HG03108 (cell line): ENCODE measurements around the gene CHRND.

Experiments used
- ATAC-seq: cut with Tn5 transposase; IDR thresholded peaks from one replicate; pipeline ENCODE4 v1.9.1; 2021; ENCODE audit warnings: moderate library complexity; ENCODE audit not compliant: unreplicated experiment

Gene CHRND

DNA sequence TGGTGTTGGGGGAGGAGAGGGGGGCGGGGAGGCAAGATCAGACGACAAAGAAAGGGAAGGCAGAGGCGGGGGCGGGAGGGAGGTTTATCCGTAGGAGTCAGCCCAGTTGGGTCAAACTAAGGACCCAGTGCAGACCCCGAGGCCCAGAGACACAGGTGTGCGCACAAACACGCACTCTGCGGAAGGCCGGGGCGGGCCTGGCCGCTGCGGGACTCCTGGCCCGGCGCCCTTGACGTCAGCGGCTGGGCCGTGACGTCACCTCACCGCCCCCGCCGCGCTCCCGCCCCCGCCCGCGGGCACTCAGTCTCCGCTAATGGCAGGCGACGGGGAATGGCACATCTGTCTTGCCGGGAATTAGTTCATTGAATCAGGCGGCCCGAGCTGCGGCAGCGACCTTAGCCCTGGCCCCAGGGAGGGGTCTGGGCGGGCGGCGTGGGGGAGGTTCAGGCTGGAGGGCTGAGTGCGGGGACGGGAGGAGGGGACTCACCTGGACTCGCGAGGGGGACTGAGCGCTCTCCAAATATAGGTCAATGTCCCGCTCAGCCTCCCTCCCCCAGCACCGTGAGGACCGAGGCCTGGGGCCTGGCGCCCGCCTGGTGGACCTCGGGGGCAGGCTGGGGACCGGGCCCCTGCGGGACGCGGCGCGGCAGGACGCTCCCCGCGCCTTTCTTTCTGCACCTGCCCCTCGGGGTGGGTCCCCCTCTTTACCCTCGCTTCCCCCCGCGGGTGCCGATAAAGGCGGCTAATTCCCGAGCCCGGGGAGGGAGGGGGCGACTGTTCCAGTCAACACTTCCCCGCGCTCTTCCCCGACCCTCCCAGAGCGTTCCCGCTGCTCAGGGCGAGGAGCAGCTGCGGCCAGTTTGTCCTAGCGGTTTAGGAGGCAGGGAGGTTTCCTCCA, 22.8 kb upstream of the CHRND start:
- no peak for ATAC-seq

- no peak for ATAC-seq
Measured at GRCh38 chr2:232503809-232504323, 22.1 kb upstream of the CHRND start.

DNA sequence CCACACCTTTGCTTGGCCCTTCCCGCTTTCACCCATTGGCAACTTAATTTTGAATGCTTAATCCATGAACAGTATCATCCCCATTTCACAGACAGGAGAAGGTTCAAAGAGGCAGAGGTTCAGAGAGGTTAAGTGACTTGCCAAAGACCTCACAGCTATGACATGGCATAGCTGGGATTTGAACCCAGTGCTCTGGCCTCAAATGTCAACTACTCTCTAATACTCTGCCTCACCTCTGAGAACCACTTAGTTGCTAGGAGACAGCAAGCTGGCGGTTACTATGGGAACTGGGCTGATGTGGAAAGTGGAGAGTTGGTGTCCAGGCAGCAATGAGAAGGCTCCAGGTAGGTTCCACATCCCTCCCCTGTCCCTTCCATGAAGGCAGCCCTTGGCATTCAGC, 21.5 kb upstream of the CHRND start:
- ATAC-seq, result no peak

- no peak for ATAC-seq
Measured at GRCh38 chr2:232505856-232506255, 20.1 kb upstream of the CHRND start.

- ATAC-seq, result no peak
Measured at GRCh38 chr2:232506709-232507108, 19.3 kb upstream of the CHRND start.

DNA sequence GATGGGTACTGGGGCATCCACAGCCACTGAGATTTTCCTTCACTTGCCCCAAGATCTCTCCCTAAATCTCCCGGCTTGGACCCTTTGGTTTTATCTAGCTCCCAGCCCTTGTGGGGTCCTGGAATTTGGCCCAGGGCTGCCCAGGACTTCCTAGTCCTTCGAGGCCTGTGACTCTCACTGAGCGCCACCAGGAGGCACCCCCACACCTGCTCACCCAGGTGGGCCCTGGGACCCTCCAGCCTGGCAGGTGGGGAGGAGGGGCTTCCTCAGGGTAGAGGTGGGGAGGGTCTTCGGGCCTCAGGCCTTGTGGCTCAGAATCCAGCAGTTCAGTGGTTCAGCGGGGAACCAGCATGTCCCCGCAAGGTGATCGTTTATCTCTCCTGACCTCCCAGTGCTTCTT, 17.7 kb upstream of the CHRND start:
- ATAC-seq, result no peak

DNA sequence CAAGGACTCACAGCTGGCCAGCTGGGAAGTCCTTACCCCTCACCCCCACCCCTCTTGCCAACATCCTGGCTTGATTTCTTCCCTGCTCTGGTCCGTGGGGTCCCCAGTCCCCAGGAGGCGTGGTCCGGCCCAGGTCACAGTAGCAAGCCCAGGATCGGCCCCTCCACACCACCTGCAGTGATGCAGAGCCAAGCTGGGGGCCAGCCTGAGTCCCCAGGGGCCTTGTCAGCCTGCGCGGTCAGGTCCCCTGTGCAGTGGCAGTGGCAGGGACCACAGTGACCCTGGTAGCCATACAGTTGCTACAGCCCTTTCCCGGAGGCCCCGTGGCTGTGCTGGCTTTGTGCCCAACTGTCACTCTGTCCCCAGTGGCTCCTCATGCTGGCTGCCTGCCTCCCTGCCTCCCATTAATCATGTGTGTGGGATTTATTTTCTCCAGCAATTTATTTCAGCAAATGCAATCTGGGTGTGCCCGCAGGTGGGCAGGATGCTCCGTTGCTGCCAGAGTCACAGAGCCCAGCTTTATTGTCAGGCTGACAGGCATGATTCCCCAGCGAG, 14.5 kb upstream of the CHRND start:
- no peak for ATAC-seq

DNA sequence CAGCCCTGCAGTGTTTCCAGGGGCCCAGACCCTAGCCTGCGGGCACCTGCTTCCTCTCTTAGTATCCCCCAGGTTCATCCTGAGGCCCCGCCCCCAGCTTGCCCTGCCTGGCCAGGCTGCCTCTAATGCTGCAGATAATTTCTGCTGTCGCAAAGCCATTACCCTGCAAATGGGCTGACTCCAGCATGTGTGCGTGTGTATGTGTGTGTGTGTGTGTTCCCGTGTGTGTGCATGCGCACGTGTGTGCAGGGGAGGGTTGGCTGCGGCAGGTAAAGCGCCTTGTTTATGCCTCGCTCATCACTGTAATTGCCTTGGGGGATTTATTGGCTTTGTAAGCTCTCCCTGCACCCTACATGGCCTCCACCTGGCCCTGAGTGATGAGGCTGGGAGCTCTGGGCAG, 13.4 kb upstream of the CHRND start:
- ATAC-seq, result no peak

DNA sequence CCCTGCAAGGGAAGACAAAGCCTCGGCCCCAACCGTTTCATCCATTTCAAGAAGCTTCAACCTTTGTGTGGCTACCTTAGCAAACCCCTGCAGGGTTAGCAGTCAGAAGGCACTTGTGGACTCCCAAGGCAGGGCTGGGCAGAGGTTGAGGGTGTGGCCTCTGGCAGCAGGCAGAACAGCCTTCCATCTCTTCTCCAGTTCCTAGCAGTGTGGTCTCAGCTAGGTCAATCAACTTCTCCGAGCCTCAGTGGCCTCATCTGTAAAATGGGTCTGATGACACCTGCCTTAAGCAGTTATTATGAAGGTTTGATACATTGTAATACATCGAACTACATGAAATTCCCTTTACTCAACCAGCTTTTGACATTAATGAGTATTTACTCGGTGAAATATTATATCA, 12.6 kb upstream of the CHRND start:
- ATAC-seq, result no peak

- ATAC-seq, result no peak
Measured at GRCh38 chr2:232515639-232516038, 10.3 kb upstream of the CHRND start.

DNA sequence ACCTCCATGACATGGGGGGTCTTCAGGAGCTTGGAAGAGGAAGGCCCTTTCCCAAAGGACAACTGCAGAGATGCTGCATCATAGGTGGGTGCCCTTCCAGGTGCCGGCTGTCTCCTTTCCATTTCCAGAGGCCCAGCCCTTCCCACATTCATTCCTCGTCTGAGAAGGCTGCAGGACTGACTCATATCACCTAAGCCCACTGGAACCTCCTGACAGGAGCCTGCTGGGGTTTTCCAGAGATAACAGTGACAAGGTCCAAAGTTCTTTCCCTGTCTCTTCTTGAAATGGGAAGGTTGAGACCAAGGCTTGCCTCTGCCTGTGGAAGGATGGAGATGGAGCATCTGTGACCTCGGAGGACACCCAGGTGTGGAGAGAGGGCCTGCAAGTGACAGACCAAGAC, 9.4 kb upstream of the CHRND start:
- ATAC-seq, result no peak

GRCh38 chr2:232518844-232519243, 7.1 kb upstream of the CHRND start:
- ATAC-seq, result no peak

GRCh38 chr2:232519581-232520438, 6.2 kb upstream of the CHRND start, which contains the start of gene PRSS56:
Gene PRSS56 (plus strand): TSS chr2:232520388. CDS start chr2:232520599, 211 bp downstream.
- no peak for ATAC-seq

DNA sequence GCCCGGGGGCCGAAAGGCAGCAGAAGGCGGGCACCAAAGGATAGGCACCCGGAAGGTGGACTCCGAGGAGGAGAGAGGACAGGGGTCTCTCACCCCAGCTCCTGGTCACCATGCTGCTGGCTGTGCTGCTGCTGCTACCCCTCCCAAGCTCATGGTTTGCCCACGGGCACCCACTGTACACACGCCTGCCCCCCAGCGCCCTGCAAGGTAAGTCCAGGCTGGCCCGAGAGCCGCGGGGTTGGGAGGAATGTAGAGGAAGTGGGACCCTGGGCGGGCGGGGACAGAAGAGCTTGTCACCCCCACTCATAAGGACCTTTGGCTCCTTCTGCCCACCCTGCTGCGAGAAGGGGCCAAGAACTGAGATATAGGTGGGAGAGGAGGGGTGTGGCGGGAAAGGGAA, 5.5 kb upstream of the CHRND start:
- ATAC-seq, result no peak

DNA sequence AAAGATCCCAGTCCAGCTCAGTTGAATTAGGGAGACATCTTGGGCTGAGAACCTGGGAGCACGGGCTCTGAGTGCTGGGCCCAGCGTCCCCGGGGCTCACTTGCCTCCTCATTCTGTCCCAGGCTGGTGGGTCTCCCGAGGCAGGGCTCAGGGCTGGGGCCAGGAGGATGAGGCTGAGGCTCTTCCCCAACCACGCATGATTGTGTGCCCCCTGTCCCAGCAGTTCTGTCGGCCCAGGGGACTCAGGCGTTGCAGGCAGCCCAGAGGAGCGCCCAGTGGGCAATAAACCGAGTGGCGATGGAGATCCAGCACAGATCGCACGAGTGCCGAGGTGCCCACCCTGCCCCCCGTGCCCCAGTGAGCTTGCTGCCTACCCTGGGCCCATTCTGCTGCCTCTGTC, 4.9 kb upstream of the CHRND start:
- ATAC-seq, result no peak

DNA sequence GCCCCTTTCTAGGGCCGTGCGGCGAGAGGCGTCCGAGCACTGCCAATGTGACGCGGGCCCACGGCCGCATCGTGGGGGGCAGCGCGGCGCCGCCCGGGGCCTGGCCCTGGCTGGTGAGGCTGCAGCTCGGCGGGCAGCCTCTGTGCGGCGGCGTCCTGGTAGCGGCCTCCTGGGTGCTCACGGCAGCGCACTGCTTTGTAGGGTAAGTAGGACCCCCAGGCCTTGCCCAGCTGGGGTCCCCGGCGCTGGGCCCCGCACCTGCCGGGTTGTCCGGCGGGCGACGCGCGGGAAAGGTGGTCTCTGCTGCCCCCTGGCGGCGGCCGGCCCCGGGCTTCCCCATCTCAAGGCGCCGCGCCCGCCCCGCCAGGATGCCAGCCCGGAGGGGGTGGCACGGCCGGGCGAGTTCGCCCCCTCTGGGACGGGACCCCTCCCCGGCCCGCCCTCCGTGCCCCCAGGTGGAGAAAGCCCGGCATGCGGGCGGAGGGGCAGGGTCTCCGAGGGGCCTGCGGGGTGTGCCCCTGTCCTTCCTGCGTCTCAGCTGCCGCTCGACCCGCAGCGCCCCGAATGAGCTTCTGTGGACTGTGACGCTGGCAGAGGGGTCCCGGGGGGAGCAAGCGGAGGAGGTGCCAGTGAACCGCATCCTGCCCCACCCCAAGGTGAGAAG, 3.9 kb upstream of the CHRND start:
- ATAC-seq, result no peak

DNA sequence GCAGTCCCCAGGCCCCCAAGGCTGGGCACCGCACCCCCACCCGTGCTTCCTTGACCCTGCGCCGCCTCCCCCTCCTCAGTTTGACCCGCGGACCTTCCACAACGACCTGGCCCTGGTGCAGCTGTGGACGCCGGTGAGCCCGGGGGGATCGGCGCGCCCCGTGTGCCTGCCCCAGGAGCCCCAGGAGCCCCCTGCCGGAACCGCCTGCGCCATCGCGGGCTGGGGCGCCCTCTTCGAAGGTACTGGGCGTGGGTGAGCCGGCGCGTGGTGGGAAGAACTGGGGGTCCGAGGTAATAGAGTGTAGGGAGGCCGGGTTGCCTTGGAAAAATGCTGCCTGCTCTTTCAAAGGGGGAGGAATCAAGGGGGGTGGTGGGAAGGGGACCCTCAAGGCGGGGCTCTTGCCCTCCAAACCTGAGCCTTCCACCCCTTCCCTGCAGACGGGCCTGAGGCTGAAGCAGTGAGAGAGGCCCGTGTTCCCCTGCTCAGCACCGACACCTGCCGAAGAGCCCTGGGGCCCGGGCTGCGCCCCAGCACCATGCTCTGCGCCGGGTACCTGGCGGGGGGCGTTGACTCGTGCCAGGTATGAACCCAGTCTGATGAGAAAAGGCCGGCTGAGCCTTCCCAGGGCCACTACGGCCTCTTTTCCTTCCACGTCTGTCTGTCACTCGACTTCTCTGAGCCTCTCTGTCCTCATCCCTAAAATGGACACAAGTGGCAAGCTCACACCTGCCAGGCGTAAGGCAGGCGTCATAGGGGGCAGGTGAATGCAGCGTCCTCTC, 3.1 kb upstream of the CHRND start:
- ATAC-seq, result no peak

- no peak for ATAC-seq
Measured at GRCh38 chr2:232523402-232523681, 2.6 kb upstream of the CHRND start.

DNA sequence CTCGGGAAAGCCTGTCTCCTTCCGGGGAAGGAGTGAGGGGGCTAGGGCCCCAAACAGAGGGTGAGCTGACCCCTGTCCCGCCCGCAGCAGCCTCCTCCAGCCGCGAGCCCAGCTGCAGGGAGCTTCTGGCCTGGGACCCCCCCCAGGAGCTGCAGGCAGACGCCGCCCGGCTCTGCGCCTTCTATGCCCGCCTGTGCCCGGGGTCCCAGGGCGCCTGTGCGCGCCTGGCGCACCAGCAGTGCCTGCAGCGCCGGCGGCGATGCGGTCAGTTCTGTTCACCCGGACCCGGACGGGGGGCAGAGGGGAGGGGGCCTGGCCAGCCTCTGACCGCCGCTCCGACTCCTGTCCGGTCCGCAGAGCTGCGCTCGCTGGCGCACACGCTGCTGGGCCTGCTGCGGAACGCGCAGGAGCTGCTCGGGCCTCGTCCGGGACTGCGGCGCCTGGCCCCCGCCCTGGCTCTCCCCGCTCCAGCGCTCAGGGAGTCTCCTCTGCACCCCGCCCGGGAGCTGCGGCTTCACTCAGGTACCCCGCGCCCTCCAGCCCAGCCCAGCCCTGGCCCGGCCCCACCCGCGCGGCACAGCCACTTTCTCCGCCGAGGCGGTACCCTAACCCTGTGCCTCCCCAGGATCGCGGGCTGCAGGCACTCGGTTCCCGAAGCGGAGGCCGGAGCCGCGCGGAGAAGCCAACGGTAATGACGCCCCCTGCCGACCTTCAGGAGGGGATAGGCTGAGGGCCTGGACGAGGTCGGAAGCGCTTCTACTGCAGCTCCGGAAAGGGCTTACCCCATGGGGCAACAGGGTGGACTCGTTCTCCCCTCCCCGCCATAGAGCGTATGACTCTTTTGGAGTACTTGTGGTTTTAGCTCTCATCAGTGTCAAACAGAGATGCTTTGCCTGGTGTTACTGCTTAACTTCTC, 2.0 kb upstream of the CHRND start:
- no peak for ATAC-seq
